ENCODE data around the gene SERINC4.
"Not testable (repeated sequence)": the region's sequence is repeated elsewhere in the genome, so short reads cannot be mapped to it uniquely, and the experiment has no call there.

The SERINC4 gene

DNA sequence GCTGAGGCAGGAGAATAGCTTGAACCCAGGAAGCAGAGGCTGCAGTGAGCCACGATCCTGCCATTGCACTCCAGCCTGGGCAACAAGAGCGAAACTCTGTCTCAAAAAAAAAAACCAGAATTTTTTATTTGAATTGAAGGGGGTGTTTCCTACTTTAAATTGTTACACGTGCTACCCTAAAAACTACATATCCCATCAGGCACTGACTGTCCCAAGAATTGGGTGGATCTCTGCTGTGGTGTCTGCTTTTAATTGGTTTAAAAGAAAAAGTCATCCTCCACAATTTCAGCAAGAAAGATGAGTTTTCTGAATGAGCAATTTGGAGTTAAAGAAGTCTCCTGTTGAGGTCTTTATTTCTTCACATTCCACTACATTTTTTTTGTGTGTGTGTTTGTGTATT is 51.6 kb downstream of the SERINC4 start:
- no peak for DNase-seq

- not testable (repeated sequence) for DNase-seq
Observed at GRCh38 chr15:43746903-43747309, 53.1 kb downstream of the SERINC4 start.

DNA sequence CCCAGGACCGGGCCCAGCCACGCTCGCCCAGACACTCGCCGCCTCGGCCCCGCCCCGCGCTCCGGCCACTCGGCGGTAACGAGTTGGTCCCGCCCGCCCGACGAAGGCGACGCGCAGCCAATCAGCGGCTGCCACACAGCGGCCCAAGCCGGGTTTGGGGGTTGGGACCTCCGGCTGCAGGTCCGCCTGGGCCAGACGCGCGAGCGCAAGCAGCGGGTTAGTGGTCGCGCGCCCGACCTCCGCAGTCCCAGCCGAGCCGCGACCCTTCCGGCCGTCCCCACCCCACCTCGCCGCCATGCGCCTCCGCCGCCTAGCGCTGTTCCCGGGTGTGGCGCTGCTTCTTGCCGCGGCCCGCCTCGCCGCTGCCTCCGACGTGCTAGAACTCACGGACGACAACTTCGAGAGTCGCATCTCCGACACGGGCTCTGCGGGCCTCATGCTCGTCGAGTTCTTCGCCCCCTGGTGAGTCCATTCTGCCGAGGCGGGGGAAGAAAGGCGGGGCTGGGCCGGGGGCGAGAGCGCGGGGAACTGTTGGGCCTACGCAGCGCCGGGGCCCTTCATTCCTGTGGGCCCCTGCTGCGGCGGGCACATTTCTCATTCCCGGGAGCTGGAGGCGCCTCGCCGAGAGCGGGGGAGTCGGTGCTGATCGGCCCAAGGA is 53.6 kb downstream of the SERINC4 start, which contains the start of gene PDIA3:
PDIA3 (plus strand) TSS at position 194 of the 658 bp plus-strand sequence; CDS start at position 296, 102 bp downstream.
- peak; percentile 86 for DNase-seq

Data from stimulated activated CD4-positive, alpha-beta T cell treated with anti-CD3 and anti-CD28 coated beads, Interleukin-4, amount 100 ng/mL, for 1 hour (primary cell).